Endodermal cell (in vitro differentiated cells): Measurements from ENCODE around the gene SLC16A12. TPM values are rescaled to one million over a fixed set of nuclear protein-coding genes. Genes with fewer than 3 reads are reported as not detected.

Source experiments
- DNase-seq: peaks from one replicate; pipeline ENCODE4 v3.0.0-alpha.2; 2017
- H3K27ac ChIP-seq: 2 replicates; pipeline ENCODE4 v1.5.1; 2013; ENCODE audit warnings: mild to moderate bottlenecking, low read depth, low read length, moderate library complexity
- H3K27me3 ChIP-seq: 2 replicates; pipeline ENCODE4 v1.6.1; 2013; ENCODE audit warnings: mild to moderate bottlenecking, low read length, moderate library complexity; ENCODE audit not compliant: insufficient read depth, control insufficient read depth, poor library complexity, severe bottlenecking
- H3K36me3 ChIP-seq: 2 replicates; pipeline ENCODE4 v1.7.0; 2013; ENCODE audit warnings: mild to moderate bottlenecking, low read length, moderate library complexity; ENCODE audit not compliant: control insufficient read depth, insufficient read depth
- H3K4me1 ChIP-seq: one replicate; pipeline ENCODE4 v1.7.0; 2013; ENCODE audit warnings: low read length; ENCODE audit not compliant: control insufficient read depth, insufficient read depth
- H3K4me3 ChIP-seq: 2 replicates; pipeline ENCODE4 v1.5.1; 2013; ENCODE audit warnings: mild to moderate bottlenecking, low read length, moderate library complexity
- H3K9ac ChIP-seq: 2 replicates; pipeline ENCODE4 v1.6.1; 2013; ENCODE audit warnings: mild to moderate bottlenecking, low read length, moderate library complexity; ENCODE audit not compliant: poor library complexity, severe bottlenecking; ENCODE audit errors: extremely low read depth
- H3K9me3 ChIP-seq: 2 replicates; pipeline ENCODE4 v1.6.1; 2013; ENCODE audit warnings: mild to moderate bottlenecking, low read length, moderate library complexity; ENCODE audit not compliant: control insufficient read depth
- H3K27ac Mint-ChIP-seq: 2 replicates; pipeline ENCODE4 v1.8.0; 2020; ENCODE audit warnings: mixed read lengths
- H3K27me3 Mint-ChIP-seq: 2 replicates; pipeline ENCODE4 v1.8.0; 2021; ENCODE audit warnings: mild to moderate bottlenecking, mixed read lengths; ENCODE audit not compliant: insufficient read depth
- H3K36me3 Mint-ChIP-seq: 2 replicates; pipeline ENCODE4 v1.8.0; 2020; ENCODE audit warnings: low read depth, mixed read lengths
- H3K4me1 Mint-ChIP-seq: 2 replicates; pipeline ENCODE4 v1.8.0; 2020; ENCODE audit warnings: mixed read lengths
- H3K4me3 Mint-ChIP-seq: 2 replicates; pipeline ENCODE4 v1.8.0; 2020; ENCODE audit warnings: mild to moderate bottlenecking, moderate library complexity, mixed read lengths
- H3K9me3 Mint-ChIP-seq: 2 replicates; pipeline ENCODE4 v1.8.0; 2020; ENCODE audit warnings: mild to moderate bottlenecking, mixed read lengths
- WGBS, 2 experiments: methylation state at CpG; one replicate each; pipeline versions ENCODE4 v1.1.5 to v1.1.7; 2013; ENCODE audit warnings: missing lambda C conversion rate in 2 of 2, mixed read lengths in 1 of 2; ENCODE audit not compliant: insufficient coverage in 1 of 2, insufficient read length in 1 of 2; 5-methylcytosine and 5-hydroxymethylcytosine counted together
- total RNA-seq, 2 donors: library from RNA; stranded (reverse); fragmentation: NEBNext Ultra II Directional in 1 of 2; extraction: Animal tissue kit (Norgen Biotek cat#: 25700) in 1 of 2; gene quantifications; 2 replicates in 1 of 2; 3 replicates in 1 of 2; pipeline ENCODE4 v1.2.1, GENCODE V29; 2021
- TF ChIP-seq, protein P1 (sequence below): fragments of 200-600 bp; sonication (generic); conservative IDR thresholded peaks from 2 replicates; pipeline ENCODE4 v1.5.0; 2021; ENCODE audit warnings: antibody characterized with exemption, mild to moderate bottlenecking

The SLC16A12 gene
- total RNA-seq, 2 donors from 2014 or later, result 0.33 to 2.3 TPM

DNA sequence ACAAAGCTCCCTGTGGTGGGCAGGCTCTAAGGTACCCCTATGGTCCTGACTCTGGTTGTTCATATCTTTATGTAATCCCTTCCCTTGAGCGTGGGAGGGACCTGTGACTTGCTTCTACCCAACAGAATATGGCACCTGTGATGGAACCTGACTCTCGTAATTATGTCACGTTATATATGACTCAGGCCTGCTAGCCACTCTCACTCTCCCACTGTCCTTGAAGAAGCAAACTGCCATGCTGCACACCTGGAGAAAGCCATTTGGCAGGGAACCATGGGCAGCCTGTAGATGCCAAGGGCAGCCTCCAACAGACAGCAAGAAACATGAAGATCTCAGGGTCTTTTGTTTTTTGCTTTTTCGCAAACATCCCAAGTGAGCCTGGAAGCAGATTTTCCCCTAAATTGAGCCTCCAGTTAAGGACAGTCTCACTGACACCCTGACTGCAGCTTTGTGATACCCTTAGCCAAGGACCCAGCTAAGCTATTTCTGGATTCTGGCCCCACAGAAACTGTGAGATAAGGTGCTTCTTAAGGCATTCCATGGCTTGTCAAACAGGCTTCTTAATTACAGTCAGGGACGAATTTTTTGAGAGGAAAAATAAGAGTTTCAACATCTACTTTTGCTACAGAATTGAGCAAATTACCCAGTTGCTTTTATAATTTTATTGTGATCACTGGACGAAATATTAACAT lies 71.4 kb downstream of the SLC16A12 start:
- no peak overlapping the region for H3K4me3 Mint-ChIP-seq
- DNase-seq, result no peak
- no peak overlapping the region for H3K27ac Mint-ChIP-seq
- TF ChIP-seq, protein P1, sequence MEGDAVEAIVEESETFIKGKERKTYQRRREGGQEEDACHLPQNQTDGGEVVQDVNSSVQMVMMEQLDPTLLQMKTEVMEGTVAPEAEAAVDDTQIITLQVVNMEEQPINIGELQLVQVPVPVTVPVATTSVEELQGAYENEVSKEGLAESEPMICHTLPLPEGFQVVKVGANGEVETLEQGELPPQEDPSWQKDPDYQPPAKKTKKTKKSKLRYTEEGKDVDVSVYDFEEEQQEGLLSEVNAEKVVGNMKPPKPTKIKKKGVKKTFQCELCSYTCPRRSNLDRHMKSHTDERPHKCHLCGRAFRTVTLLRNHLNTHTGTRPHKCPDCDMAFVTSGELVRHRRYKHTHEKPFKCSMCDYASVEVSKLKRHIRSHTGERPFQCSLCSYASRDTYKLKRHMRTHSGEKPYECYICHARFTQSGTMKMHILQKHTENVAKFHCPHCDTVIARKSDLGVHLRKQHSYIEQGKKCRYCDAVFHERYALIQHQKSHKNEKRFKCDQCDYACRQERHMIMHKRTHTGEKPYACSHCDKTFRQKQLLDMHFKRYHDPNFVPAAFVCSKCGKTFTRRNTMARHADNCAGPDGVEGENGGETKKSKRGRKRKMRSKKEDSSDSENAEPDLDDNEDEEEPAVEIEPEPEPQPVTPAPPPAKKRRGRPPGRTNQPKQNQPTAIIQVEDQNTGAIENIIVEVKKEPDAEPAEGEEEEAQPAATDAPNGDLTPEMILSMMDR, result no peak
- no peaks in the 10 kb centered on the region for H3K36me3 Mint-ChIP-seq
- H3K4me1 ChIP-seq, result peaks cover 3% of the 10 kb centered on the region
- no peaks in the 10 kb centered on the region for H3K9me3 Mint-ChIP-seq
- H3K27me3 Mint-ChIP-seq, result no peaks in the 10 kb centered on the region
- H3K4me1 Mint-ChIP-seq, result peaks cover 11% of the 10 kb centered on the region
- H3K27ac ChIP-seq, result no peak overlapping the region
- no peaks in the 10 kb centered on the region for H3K36me3 ChIP-seq
- no peak overlapping the region for H3K9ac ChIP-seq
- WGBS, 2 experiments, result 89 to 92% methylated on average over 5 to 6 of the region's 6 CpGs
- H3K4me3 ChIP-seq, result no peak overlapping the region
- H3K27me3 ChIP-seq, result no peaks in the 10 kb centered on the region
- no peaks in the 10 kb centered on the region for H3K9me3 ChIP-seq

DNA sequence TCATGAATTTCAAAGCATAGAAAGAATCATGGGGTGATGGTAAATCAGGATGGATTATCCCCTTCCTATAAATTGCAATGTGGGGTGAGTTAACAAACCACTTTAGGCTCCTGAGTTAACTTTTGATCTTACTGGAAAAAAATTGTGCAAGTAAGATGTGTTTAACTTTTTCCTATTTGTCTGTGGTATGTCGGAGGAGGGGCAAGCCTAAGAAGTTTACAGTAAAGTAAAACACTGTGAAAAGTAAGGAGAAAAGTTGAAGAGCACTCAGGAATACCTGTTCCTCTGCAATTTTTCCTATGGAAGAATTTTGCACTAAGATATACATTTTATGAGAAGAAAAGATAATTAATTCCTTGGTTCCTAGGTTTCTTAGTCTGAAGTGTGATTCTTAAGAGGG lies 76.6 kb downstream of the SLC16A12 start:
- no peaks in the 10 kb centered on the region for H3K27me3 Mint-ChIP-seq
- DNase-seq, result no peak
- Histone ChIP-seq H3K27ac (no peak overlapping the region), H3K36me3 (no peaks in the 10 kb centered on the region), H3K9me3 (no peaks in the 10 kb centered on the region), H3K4me3 (no peak overlapping the region), H3K27me3 (no peaks in the 10 kb centered on the region), H3K9ac (no peak overlapping the region), H3K4me1 (peaks cover 3% of the 10 kb centered on the region)
- WGBS, 2 experiments, result 80 to 88% methylated on average over 1 of the region's 1 CpG
- peaks cover 16% of the 10 kb centered on the region for H3K4me1 Mint-ChIP-seq
- no peaks in the 10 kb centered on the region for H3K9me3 Mint-ChIP-seq
- no peak overlapping the region for H3K27ac Mint-ChIP-seq
- TF ChIP-seq, protein P1, result no peak
- H3K36me3 Mint-ChIP-seq, result no peaks in the 10 kb centered on the region
- H3K4me3 Mint-ChIP-seq, result no peak overlapping the region

- no peaks in the 10 kb centered on the region for H3K36me3 ChIP-seq
- no peak overlapping the region for H3K4me3 ChIP-seq
- no peak overlapping the region for H3K27ac Mint-ChIP-seq
- H3K9me3 ChIP-seq, result no peaks in the 10 kb centered on the region
- no peaks in the 10 kb centered on the region for H3K27me3 ChIP-seq
- TF ChIP-seq, protein P1, result no peak
- WGBS, 2 experiments, result 97 to 100% methylated on average over 1 to 3 of the region's 3 CpGs
- no peaks in the 10 kb centered on the region for H3K27me3 Mint-ChIP-seq
- peaks cover 3% of the 10 kb centered on the region for H3K4me1 ChIP-seq
- H3K4me1 Mint-ChIP-seq, result peaks cover 15% of the 10 kb centered on the region
- DNase-seq, result no peak
- no peaks in the 10 kb centered on the region for H3K36me3 Mint-ChIP-seq
- H3K4me3 Mint-ChIP-seq, result no peak overlapping the region
- H3K27ac ChIP-seq, result no peak overlapping the region
- no peaks in the 10 kb centered on the region for H3K9me3 Mint-ChIP-seq
- H3K9ac ChIP-seq, result no peak overlapping the region
Measured at GRCh38 chr10:89458291-89458690, 77.1 kb downstream of the SLC16A12 start.
